HL-60 (cell line): ENCODE measurements around the gene ZNF521.

ENCODE experiments used
- POLR2AphosphoS5 ChIP-seq: IDR thresholded peaks from 2 replicates; pipeline ENCODE4 v1.6.1; 2012; ENCODE audit warnings: low read depth
- TF ChIP-seq, protein P1 (sequence below): IDR thresholded peaks from one replicate; pipeline ENCODE4 v1.5.1; 2011; ENCODE audit warnings: low read length, control low read depth, inconsistent platforms; ENCODE audit not compliant: insufficient read depth

DNA sequence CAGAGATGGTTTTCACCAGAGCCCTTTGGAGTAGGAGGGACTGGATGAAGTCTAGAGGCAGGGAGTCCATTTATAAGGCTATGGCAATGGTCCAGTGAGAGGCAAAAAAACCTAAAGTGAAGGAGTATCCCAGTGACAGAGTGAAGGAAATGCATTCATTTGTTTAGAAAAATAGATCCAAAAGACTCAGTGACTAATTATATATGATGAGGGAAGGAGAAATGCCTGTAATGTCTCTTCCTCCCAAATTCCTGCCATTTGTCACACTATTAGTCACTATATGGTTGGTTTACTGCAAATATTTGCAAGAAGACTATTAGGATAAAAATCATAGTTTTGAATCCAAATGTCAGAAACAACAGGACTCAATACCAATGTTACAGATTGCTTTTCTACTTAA lies 104.2 kb downstream of the ZNF521 start:
- TF ChIP-seq, protein P1, sequence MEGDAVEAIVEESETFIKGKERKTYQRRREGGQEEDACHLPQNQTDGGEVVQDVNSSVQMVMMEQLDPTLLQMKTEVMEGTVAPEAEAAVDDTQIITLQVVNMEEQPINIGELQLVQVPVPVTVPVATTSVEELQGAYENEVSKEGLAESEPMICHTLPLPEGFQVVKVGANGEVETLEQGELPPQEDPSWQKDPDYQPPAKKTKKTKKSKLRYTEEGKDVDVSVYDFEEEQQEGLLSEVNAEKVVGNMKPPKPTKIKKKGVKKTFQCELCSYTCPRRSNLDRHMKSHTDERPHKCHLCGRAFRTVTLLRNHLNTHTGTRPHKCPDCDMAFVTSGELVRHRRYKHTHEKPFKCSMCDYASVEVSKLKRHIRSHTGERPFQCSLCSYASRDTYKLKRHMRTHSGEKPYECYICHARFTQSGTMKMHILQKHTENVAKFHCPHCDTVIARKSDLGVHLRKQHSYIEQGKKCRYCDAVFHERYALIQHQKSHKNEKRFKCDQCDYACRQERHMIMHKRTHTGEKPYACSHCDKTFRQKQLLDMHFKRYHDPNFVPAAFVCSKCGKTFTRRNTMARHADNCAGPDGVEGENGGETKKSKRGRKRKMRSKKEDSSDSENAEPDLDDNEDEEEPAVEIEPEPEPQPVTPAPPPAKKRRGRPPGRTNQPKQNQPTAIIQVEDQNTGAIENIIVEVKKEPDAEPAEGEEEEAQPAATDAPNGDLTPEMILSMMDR, result no peak
- no peak for TF ChIP-seq POLR2AphosphoS5
